DMS 273 treated with DMSO at 0.1 percent for 48 hours (cell line): ENCODE data around the gene MRPL9.
"Not testable (repeated sequence)": the region's sequence is repeated elsewhere in the genome, so short reads cannot be mapped to it uniquely, and the experiment has no call there.

ENCODE experiments used
- DNase-seq: peaks from one replicate; lab custom pipeline; 2025; lab: John Stamatoyannopoulos, UW

MRPL9 gene

GRCh38 chr1:151783796-151784195 is 20.5 kb upstream of the MRPL9 start:
- no peak for DNase-seq

- no peak for DNase-seq
Observed at GRCh38 chr1:151782741-151783140, 19.4 kb upstream of the MRPL9 start.

GRCh38 chr1:151782026-151782425 is 18.7 kb upstream of the MRPL9 start:
- DNase-seq = not testable (repeated sequence)

GRCh38 chr1:151780736-151781135 is 17.4 kb upstream of the MRPL9 start:
- DNase-seq = not testable (repeated sequence)

- no peak for DNase-seq
Observed at GRCh38 chr1:151779852-151780251, 16.6 kb upstream of the MRPL9 start.

- DNase-seq = no peak
Observed at GRCh38 chr1:151777317-151777716, 14.0 kb upstream of the MRPL9 start.

- DNase-seq = no peak
Observed at GRCh38 chr1:151776665-151777062, 13.4 kb upstream of the MRPL9 start.

- no peak for DNase-seq
Observed at GRCh38 chr1:151775894-151776664, 12.8 kb upstream of the MRPL9 start.

GRCh38 chr1:151774256-151774922 is 11.1 kb upstream of the MRPL9 start:
- DNase-seq = no peak

GRCh38 chr1:151773702-151774101 is 10.4 kb upstream of the MRPL9 start:
- DNase-seq = no peak

- not testable (repeated sequence) for DNase-seq
Observed at GRCh38 chr1:151769270-151769669, 6.0 kb upstream of the MRPL9 start.

GRCh38 chr1:151768351-151769066 is 5.2 kb upstream of the MRPL9 start:
- not testable (repeated sequence) for DNase-seq

GRCh38 chr1:151763990-151764389 is 694 bp upstream of the MRPL9 start:
- DNase-seq = no peak

GRCh38 chr1:151760597-151761385 is 2.5 kb downstream of the MRPL9 start:
- no peak for DNase-seq

- DNase-seq = no peak
Observed at GRCh38 chr1:151759241-151759640, 4.1 kb downstream of the MRPL9 start.

- no peak for DNase-seq
Observed at GRCh38 chr1:151756291-151756690, 7.0 kb downstream of the MRPL9 start.

GRCh38 chr1:151741516-151741915 is 21.8 kb downstream of the MRPL9 start:
- DNase-seq = no peak

GRCh38 chr1:151739590-151740355 is 23.5 kb downstream of the MRPL9 start:
- no peak for DNase-seq

- DNase-seq = no peak
Observed at GRCh38 chr1:151737479-151737878, 25.8 kb downstream of the MRPL9 start.

- DNase-seq = no peak
Observed at GRCh38 chr1:151737026-151737425, 26.3 kb downstream of the MRPL9 start.

- DNase-seq = not testable (repeated sequence)
Observed at GRCh38 chr1:151733995-151734394, 29.3 kb downstream of the MRPL9 start.
